HL-60 (cell line): ENCODE measurements around the gene SLC17A9.

Experiments used
- DNase-seq, 2 experiments: peaks; one replicate each; pipeline ENCODE4 v3.0.0-alpha.2; 2010 to 2020; ENCODE audit warnings: low read depth in 1 of 2, low spot score in 1 of 2
- H3K27ac ChIP-seq: fragments of 250-450 bp; sonication (Bioruptor Pico); replicated peaks from 2 replicates; pipeline ENCODE4 v1.5.1; 2020; ENCODE audit warnings: mild to moderate bottlenecking, moderate library complexity
- H3K27me3 ChIP-seq: fragments of 250-450 bp; sonication (Bioruptor Pico); 2 replicates; pipeline ENCODE4 v1.5.1; 2021; ENCODE audit warnings: mild to moderate bottlenecking, moderate library complexity; ENCODE audit not compliant: insufficient read depth, poor library complexity, severe bottlenecking
- H3K4me3 ChIP-seq: replicated peaks from 2 replicates; pipeline ENCODE4 v1.5.1; 2011; ENCODE audit warnings: mild to moderate bottlenecking, control low read depth, low read length; ENCODE audit not compliant: insufficient read depth
- POLR2AphosphoS5 ChIP-seq: IDR thresholded peaks from 2 replicates; pipeline ENCODE4 v1.6.1; 2012; ENCODE audit warnings: low read depth

The SLC17A9 gene

DNA sequence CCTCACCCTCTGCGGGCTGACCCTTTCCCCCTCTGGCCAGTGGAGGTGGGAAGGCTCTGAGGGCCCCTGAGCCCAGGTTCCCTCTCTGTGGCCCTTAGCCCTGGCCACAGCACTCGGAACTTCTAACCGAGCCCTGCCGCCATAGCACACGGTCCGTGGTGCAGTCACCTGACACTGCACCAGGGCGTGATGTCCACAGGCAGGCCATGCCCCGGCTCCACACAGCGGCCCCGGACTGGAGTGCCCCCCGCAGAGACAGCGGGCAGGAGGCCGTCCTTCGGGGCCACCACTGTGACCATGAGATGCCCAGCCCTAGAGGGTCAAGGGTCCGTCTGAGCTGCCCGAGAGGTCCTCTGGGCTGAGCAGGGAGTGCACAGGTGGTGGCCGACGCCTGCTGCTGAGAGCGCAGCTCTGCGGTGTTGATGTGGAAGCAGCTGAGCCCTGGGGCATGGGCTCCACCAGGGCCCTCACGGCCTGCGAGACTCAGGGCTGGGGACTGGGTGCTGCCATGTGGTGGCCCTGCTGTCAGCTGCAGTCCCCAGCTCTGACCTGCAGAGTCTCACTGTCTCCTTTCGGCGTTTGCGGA is 65.4 kb downstream of the SLC17A9 start:
- DNase-seq: no peak
- no peak overlapping the region for H3K27ac ChIP-seq
- H3K4me3 ChIP-seq: no peak overlapping the region
- no peak for TF ChIP-seq POLR2AphosphoS5
- H3K27me3 ChIP-seq: peaks cover 29% of the 10 kb centered on the region
